GM19025 (cell line): ENCODE results near the gene DLG2.

ENCODE experiments used
- ATAC-seq: cut with Tn5 transposase; IDR thresholded peaks from one replicate; pipeline ENCODE4 v1.9.1; 2021; ENCODE audit warnings: mild to moderate bottlenecking, low read depth, moderate library complexity; ENCODE audit not compliant: unreplicated experiment

Gene DLG2

GRCh38 chr11:83819931-83820549 is 1807.1 kb downstream of the DLG2 start:
- no peak for ATAC-seq

GRCh38 chr11:83818349-83818748 is 1808.8 kb downstream of the DLG2 start:
- ATAC-seq, result no peak

- no peak for ATAC-seq
These were observed 1810.5 kb downstream of the DLG2 start for GRCh38 chr11:83816572-83817187.

- no peak for ATAC-seq
These were observed 1811.4 kb downstream of the DLG2 start for GRCh38 chr11:83815736-83816135.

- ATAC-seq, result no peak
These were observed 1813.8 kb downstream of the DLG2 start for GRCh38 chr11:83813296-83813695.

GRCh38 chr11:83809274-83809673 is 1817.9 kb downstream of the DLG2 start:
- ATAC-seq, result no peak

- ATAC-seq, result no peak
These were observed 1825.3 kb downstream of the DLG2 start for GRCh38 chr11:83801799-83802198.

GRCh38 chr11:83793310-83793709 is 1833.8 kb downstream of the DLG2 start:
- ATAC-seq, result no peak

GRCh38 chr11:83791557-83791956 is 1835.6 kb downstream of the DLG2 start:
- ATAC-seq, result no peak

GRCh38 chr11:83785942-83786341 is 1841.2 kb downstream of the DLG2 start:
- no peak for ATAC-seq

GRCh38 chr11:83784419-83784818 is 1842.7 kb downstream of the DLG2 start:
- ATAC-seq, result no peak

GRCh38 chr11:83782329-83782728 is 1844.8 kb downstream of the DLG2 start:
- ATAC-seq, result no peak

- no peak for ATAC-seq
These were observed 1847.3 kb downstream of the DLG2 start for GRCh38 chr11:83779876-83780275.

- no peak for ATAC-seq
These were observed 1848.5 kb downstream of the DLG2 start for GRCh38 chr11:83778596-83778995.

- ATAC-seq, result no peak
These were observed 1852.9 kb downstream of the DLG2 start for GRCh38 chr11:83773950-83774880.

- ATAC-seq, result no peak
These were observed 1858.7 kb downstream of the DLG2 start for GRCh38 chr11:83768489-83768888.

- ATAC-seq, result no peak
These were observed 1860.2 kb downstream of the DLG2 start for GRCh38 chr11:83766932-83767331.

GRCh38 chr11:83764643-83765042 is 1862.5 kb downstream of the DLG2 start:
- ATAC-seq, result no peak

- ATAC-seq, result no peak
These were observed 1866.2 kb downstream of the DLG2 start for GRCh38 chr11:83760932-83761331.

- no peak for ATAC-seq
These were observed 1868.0 kb downstream of the DLG2 start for GRCh38 chr11:83759148-83759547.

GRCh38 chr11:83751041-83751440 is 1876.1 kb downstream of the DLG2 start:
- no peak for ATAC-seq
